ENCODE results near the gene PRDM11. TPM values are rescaled to one million over a fixed set of nuclear protein-coding genes. Genes with fewer than 3 reads are reported as not detected.

The PRDM11 gene
- total RNA-seq, 2 donors from 2014 or later: 21.1 to 24.5 TPM

GRCh38 chr11:45218705-45219104 lies 72.3 kb downstream of the PRDM11 start:
- intact Hi-C loops (cut with DNase I): loop anchor here in 1 of 2 donors (10.0 kb wide), 1 partner anchor 104 kb away; no protein-coding TSS in a partner anchor
- no peak for DNase-seq (ENCODE audit: low spot score)

GRCh38 chr11:45219411-45219810 lies 73.0 kb downstream of the PRDM11 start:
- intact Hi-C loops (cut with DNase I): loop anchor here in 1 of 2 donors (10.0 kb wide), 1 partner anchor 105 kb away; no protein-coding TSS in a partner anchor
- DNase-seq (ENCODE audit: low spot score): peak; percentile 35

GRCh38 chr11:45223496-45223895 lies 77.1 kb downstream of the PRDM11 start:
- intact Hi-C loops (cut with DNase I): no loop called here
- peak; percentile 11 for DNase-seq (ENCODE audit: low spot score)

GRCh38 chr11:45224766-45225165 lies 78.3 kb downstream of the PRDM11 start:
- DNase-seq (ENCODE audit: low spot score): no peak
- intact Hi-C loops (cut with DNase I): no loop called here

- DNase-seq (ENCODE audit: low spot score): no peak
- intact Hi-C loops (cut with DNase I): no loop called here
These were observed 78.8 kb downstream of the PRDM11 start for GRCh38 chr11:45225277-45225676.

- DNase-seq (ENCODE audit: low spot score): no peak
- intact Hi-C loops (cut with DNase I): no loop called here
These were observed 79.8 kb downstream of the PRDM11 start for GRCh38 chr11:45225961-45226871.

- intact Hi-C loops (cut with DNase I): no loop called here
- no peak for DNase-seq (ENCODE audit: low spot score)
These were observed 80.5 kb downstream of the PRDM11 start for GRCh38 chr11:45226901-45227300.

- intact Hi-C loops (cut with DNase I): no loop called here
- no peak for DNase-seq (ENCODE audit: low spot score)
These were observed 81.4 kb downstream of the PRDM11 start for GRCh38 chr11:45227836-45228235.

- intact Hi-C loops (cut with DNase I): loop anchor here in 1 of 2 donors (5.0 kb wide), 1 partner anchor 117 kb away; no protein-coding TSS in a partner anchor
These were observed 83.1 kb downstream of the PRDM11 start for GRCh38 chr11:45229401-45230020.

GRCh38 chr11:45232341-45233080 lies 86.1 kb downstream of the PRDM11 start:
- intact Hi-C loops (cut with DNase I): loop anchor here in 1 of 2 donors (5.0 kb wide), 1 partner anchor 120 kb away; no protein-coding TSS in a partner anchor
- DNase-seq (ENCODE audit: low spot score): peak; percentile 36

More at GRCh38 chr11:45229401-45230020, 83.1 kb downstream of the PRDM11 start:
- DNase-seq (ENCODE audit: low spot score): no peak

GRCh38 chr11:45233121-45233803 lies 86.8 kb downstream of the PRDM11 start:
- DNase-seq (ENCODE audit: low spot score): peak; percentile 91
- intact Hi-C loops (cut with DNase I): loop anchor here in 1 of 2 donors (5.0 kb wide), 1 partner anchor 121 kb away; no protein-coding TSS in a partner anchor

GRCh38 chr11:45233804-45234170 lies 87.3 kb downstream of the PRDM11 start:
- peak; percentile 43 for DNase-seq (ENCODE audit: low spot score)
- intact Hi-C loops (cut with DNase I): loop anchor here in 1 of 2 donors (5.0 kb wide), 1 partner anchor 121 kb away; no protein-coding TSS in a partner anchor

- intact Hi-C loops (cut with DNase I): loop anchor here in 1 of 2 donors (5.0 kb wide), 1 partner anchor 122 kb away; no protein-coding TSS in a partner anchor
- DNase-seq (ENCODE audit: low spot score): no peak
These were observed 88.0 kb downstream of the PRDM11 start for GRCh38 chr11:45234306-45235006.

- intact Hi-C loops (cut with DNase I): no loop called here
- no peak for DNase-seq (ENCODE audit: low spot score)
These were observed 91.4 kb downstream of the PRDM11 start for GRCh38 chr11:45237711-45238315.

GRCh38 chr11:45238724-45239123 lies 92.3 kb downstream of the PRDM11 start:
- intact Hi-C loops (cut with DNase I): no loop called here
- no peak for DNase-seq (ENCODE audit: low spot score)

- intact Hi-C loops (cut with DNase I): no loop called here
- no peak for DNase-seq (ENCODE audit: low spot score)
These were observed 93.3 kb downstream of the PRDM11 start for GRCh38 chr11:45239733-45240132.

GRCh38 chr11:45243967-45244366 lies 97.5 kb downstream of the PRDM11 start:
- no peak for DNase-seq (ENCODE audit: low spot score)
- intact Hi-C loops (cut with DNase I): no loop called here
